ENCODE measurements around the gene RBFOX1.

DNA sequence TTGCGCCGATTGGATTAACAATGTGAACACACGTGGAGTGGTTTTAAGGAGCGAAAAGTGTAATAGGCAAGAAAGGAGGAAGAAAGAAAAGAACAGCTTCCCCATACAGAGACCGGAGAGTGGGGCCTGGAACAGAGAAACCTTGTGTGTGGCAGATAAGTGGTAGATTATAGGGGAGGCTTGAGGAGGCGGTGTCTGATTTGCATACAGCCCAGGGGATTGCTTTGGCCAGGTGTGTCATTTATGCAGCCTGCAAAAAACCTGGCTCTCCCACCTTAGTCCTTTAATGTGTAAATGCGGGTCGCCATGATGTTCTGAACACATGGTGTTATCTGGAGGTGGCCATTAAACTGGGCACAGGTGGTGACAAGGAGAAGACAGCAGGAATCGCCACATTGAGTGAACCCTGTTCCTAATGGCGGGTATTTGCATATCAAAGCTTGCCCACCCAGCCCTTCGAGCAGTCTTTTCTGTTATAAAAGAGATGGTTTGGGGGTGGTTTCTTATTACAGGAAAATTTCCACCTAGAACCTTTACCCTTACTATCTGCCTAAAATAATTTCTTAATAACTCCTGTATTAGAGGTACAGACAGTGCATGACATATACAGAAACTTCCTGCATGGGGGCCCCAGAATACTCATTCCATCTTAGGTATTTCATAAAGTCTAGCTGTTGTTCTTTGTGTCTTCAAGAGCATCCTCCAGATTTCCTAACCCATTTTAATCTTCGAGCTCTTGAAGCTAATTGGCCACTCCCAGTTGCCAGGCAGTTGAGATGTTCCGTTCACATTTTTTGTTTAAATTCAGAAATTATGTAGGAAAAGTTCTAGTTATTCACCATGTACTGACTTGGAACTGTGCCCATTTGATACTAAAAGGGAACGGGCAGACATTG lies 292.5 kb downstream of the RBFOX1 start:
- TF ChIP-seq SMC3 (IDR thresholded peaks at IDR 0.05; ENCODE audit: borderline replicate concordance, low read length) (no peak), MTA3 (IDR thresholded peaks at IDR 0.05; ENCODE audit: borderline replicate concordance, low read length) (no peak), NFYA (IDR thresholded peaks at IDR 0.05; ENCODE audit: borderline replicate concordance, low read depth, low read length) (no peak), MTA2 (IDR thresholded peaks at IDR 0.05; ENCODE audit: low read depth) (no peak), SREBF2 (IDR thresholded peaks at IDR 0.05; ENCODE audit: low read length) (no peak), HCFC1 (IDR thresholded peaks at IDR 0.05; ENCODE audit: low read length) (no peak), SUPT20H (IDR thresholded peaks at IDR 0.05; ENCODE audit: borderline replicate concordance, control insufficient read depth, low read depth, low read length) (no peak), WRNIP1 (IDR thresholded peaks at IDR 0.05; ENCODE audit: borderline replicate concordance, low read depth, low read length) (no peak), SP1 (IDR thresholded peaks at IDR 0.05; ENCODE audit: low read depth, low read length) (no peak), POLR2AphosphoS5 (IDR thresholded peaks at IDR 0.05; ENCODE audit: low read length) (no peak), CBX5 (IDR thresholded peaks at IDR 0.05; ENCODE audit: low read depth) (no peak)
- TF ChIP-seq, protein P1, sequence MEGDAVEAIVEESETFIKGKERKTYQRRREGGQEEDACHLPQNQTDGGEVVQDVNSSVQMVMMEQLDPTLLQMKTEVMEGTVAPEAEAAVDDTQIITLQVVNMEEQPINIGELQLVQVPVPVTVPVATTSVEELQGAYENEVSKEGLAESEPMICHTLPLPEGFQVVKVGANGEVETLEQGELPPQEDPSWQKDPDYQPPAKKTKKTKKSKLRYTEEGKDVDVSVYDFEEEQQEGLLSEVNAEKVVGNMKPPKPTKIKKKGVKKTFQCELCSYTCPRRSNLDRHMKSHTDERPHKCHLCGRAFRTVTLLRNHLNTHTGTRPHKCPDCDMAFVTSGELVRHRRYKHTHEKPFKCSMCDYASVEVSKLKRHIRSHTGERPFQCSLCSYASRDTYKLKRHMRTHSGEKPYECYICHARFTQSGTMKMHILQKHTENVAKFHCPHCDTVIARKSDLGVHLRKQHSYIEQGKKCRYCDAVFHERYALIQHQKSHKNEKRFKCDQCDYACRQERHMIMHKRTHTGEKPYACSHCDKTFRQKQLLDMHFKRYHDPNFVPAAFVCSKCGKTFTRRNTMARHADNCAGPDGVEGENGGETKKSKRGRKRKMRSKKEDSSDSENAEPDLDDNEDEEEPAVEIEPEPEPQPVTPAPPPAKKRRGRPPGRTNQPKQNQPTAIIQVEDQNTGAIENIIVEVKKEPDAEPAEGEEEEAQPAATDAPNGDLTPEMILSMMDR (IDR thresholded peaks at IDR 0.05 in 2 of 3, conservative IDR thresholded peaks at IDR 0.05 in 1 of 3; ENCODE audit: control insufficient read depth in 2 of 3, extremely low read depth in 1 of 3, insufficient read depth in 1 of 3, low read depth in 3 of 3, low read length in 3 of 3): no peak
- TF ChIP-seq, protein P2, sequence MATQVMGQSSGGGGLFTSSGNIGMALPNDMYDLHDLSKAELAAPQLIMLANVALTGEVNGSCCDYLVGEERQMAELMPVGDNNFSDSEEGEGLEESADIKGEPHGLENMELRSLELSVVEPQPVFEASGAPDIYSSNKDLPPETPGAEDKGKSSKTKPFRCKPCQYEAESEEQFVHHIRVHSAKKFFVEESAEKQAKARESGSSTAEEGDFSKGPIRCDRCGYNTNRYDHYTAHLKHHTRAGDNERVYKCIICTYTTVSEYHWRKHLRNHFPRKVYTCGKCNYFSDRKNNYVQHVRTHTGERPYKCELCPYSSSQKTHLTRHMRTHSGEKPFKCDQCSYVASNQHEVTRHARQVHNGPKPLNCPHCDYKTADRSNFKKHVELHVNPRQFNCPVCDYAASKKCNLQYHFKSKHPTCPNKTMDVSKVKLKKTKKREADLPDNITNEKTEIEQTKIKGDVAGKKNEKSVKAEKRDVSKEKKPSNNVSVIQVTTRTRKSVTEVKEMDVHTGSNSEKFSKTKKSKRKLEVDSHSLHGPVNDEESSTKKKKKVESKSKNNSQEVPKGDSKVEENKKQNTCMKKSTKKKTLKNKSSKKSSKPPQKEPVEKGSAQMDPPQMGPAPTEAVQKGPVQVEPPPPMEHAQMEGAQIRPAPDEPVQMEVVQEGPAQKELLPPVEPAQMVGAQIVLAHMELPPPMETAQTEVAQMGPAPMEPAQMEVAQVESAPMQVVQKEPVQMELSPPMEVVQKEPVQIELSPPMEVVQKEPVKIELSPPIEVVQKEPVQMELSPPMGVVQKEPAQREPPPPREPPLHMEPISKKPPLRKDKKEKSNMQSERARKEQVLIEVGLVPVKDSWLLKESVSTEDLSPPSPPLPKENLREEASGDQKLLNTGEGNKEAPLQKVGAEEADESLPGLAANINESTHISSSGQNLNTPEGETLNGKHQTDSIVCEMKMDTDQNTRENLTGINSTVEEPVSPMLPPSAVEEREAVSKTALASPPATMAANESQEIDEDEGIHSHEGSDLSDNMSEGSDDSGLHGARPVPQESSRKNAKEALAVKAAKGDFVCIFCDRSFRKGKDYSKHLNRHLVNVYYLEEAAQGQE (IDR thresholded peaks at IDR 0.05; ENCODE audit: low read depth, low read length): no peak

All from GM12878 (cell line).